GM21737 (cell line): ENCODE data around the gene RPS4Y1.
"Not testable (repeated sequence)": the region's sequence is repeated elsewhere in the genome, so short reads cannot be mapped to it uniquely, and the experiment has no call there.

Source experiments
- ATAC-seq: cut with Tn5 transposase; IDR thresholded peaks from one replicate; pipeline ENCODE4 v1.9.1; 2021; ENCODE audit warnings: mild to moderate bottlenecking, moderate library complexity; ENCODE audit not compliant: unreplicated experiment

RPS4Y1 gene

GRCh38 chrY:2841471-2841893 lies at the start of gene RPS4Y1:
Gene RPS4Y1 (plus strand): TSS chrY:2841602. CDS start chrY:2841625, 23 bp downstream.
- peak; percentile 88 for ATAC-seq

- ATAC-seq, result no peak
Observed at GRCh38 chrY:2796977-2797523, 44.4 kb upstream of the RPS4Y1 start.

GRCh38 chrY:2797991-2798390 lies 43.4 kb upstream of the RPS4Y1 start:
- no peak for ATAC-seq

GRCh38 chrY:2800246-2800645 lies 41.2 kb upstream of the RPS4Y1 start:
- no peak for ATAC-seq

GRCh38 chrY:2817146-2817896 lies 24.1 kb upstream of the RPS4Y1 start:
- ATAC-seq, result not testable (repeated sequence)

- ATAC-seq, result no peak
Observed at GRCh38 chrY:2824471-2824870, 16.9 kb upstream of the RPS4Y1 start.

- ATAC-seq, result no peak
Observed at GRCh38 chrY:2828497-2828896, 12.9 kb upstream of the RPS4Y1 start.

GRCh38 chrY:2835230-2835629 lies 6.2 kb upstream of the RPS4Y1 start:
- no peak for ATAC-seq

- no peak for ATAC-seq
Observed at GRCh38 chrY:2837078-2837477, 4.3 kb upstream of the RPS4Y1 start.

GRCh38 chrY:2837932-2838331 lies 3.5 kb upstream of the RPS4Y1 start:
- ATAC-seq, result no peak

GRCh38 chrY:2846791-2847190 lies 5.4 kb downstream of the RPS4Y1 start:
- ATAC-seq, result no peak

- ATAC-seq, result no peak
Observed at GRCh38 chrY:2848384-2848783, 7.0 kb downstream of the RPS4Y1 start.

GRCh38 chrY:2849368-2849767 lies 8.0 kb downstream of the RPS4Y1 start:
- ATAC-seq, result no peak

GRCh38 chrY:2854145-2854774 lies 12.9 kb downstream of the RPS4Y1 start:
- ATAC-seq, result no peak

GRCh38 chrY:2857068-2857467 lies 15.7 kb downstream of the RPS4Y1 start:
- ATAC-seq, result no peak

GRCh38 chrY:2857686-2858085 lies 16.3 kb downstream of the RPS4Y1 start:
- ATAC-seq, result no peak

- no peak for ATAC-seq
Observed at GRCh38 chrY:2859782-2860181, 18.4 kb downstream of the RPS4Y1 start.

- ATAC-seq, result no peak
Observed at GRCh38 chrY:2860511-2860910, 19.1 kb downstream of the RPS4Y1 start.

GRCh38 chrY:2866581-2866980 lies 25.2 kb downstream of the RPS4Y1 start:
- ATAC-seq, result no peak

GRCh38 chrY:2867469-2867868 lies 26.1 kb downstream of the RPS4Y1 start:
- ATAC-seq, result no peak

GRCh38 chrY:2868035-2868607 lies 26.7 kb downstream of the RPS4Y1 start:
- ATAC-seq, result no peak

- not testable (repeated sequence) for ATAC-seq
Observed at GRCh38 chrY:2872234-2872633, 30.8 kb downstream of the RPS4Y1 start.
